Effector CD8-positive, alpha-beta T cell (primary cell): ENCODE data around the gene PRDM5.

Source experiments
- DNase-seq: peaks from one replicate; lab custom pipeline; 2025; lab: John Stamatoyannopoulos, UW

Gene PRDM5

GRCh38 chr4:120819805-120820437 is 102.6 kb downstream of the PRDM5 start:
- DNase-seq = no peak

GRCh38 chr4:120816296-120816965 is 106.1 kb downstream of the PRDM5 start:
- no peak for DNase-seq

GRCh38 chr4:120815361-120815760 is 107.2 kb downstream of the PRDM5 start:
- no peak for DNase-seq

- DNase-seq = no peak
These were observed 107.6 kb downstream of the PRDM5 start for GRCh38 chr4:120814886-120815285.

GRCh38 chr4:120812216-120812615 is 110.3 kb downstream of the PRDM5 start:
- DNase-seq = no peak

GRCh38 chr4:120809518-120809917 is 113.0 kb downstream of the PRDM5 start:
- DNase-seq = no peak

GRCh38 chr4:120808475-120809141 is 113.9 kb downstream of the PRDM5 start:
- DNase-seq = no peak

GRCh38 chr4:120801137-120801758 is 121.3 kb downstream of the PRDM5 start:
- no peak for DNase-seq

- no peak for DNase-seq
These were observed 124.0 kb downstream of the PRDM5 start for GRCh38 chr4:120798570-120798969.

GRCh38 chr4:120796271-120796670 is 126.3 kb downstream of the PRDM5 start:
- no peak for DNase-seq

- no peak for DNase-seq
These were observed 137.3 kb downstream of the PRDM5 start for GRCh38 chr4:120785202-120785601.

- no peak for DNase-seq
These were observed 145.1 kb downstream of the PRDM5 start for GRCh38 chr4:120777459-120777858.

GRCh38 chr4:120775431-120775830 is 147.1 kb downstream of the PRDM5 start:
- DNase-seq = no peak

GRCh38 chr4:120773641-120774040 is 148.9 kb downstream of the PRDM5 start:
- no peak for DNase-seq

GRCh38 chr4:120771907-120772306 is 150.6 kb downstream of the PRDM5 start:
- DNase-seq = no peak

- no peak for DNase-seq
These were observed 151.6 kb downstream of the PRDM5 start for GRCh38 chr4:120770897-120771296.

GRCh38 chr4:120769227-120769626 is 153.3 kb downstream of the PRDM5 start:
- DNase-seq = no peak

GRCh38 chr4:120765260-120765680 is 157.3 kb downstream of the PRDM5 start:
- no peak for DNase-seq

- no peak for DNase-seq
These were observed 158.9 kb downstream of the PRDM5 start for GRCh38 chr4:120763650-120764049.

GRCh38 chr4:120761070-120761469 is 161.5 kb downstream of the PRDM5 start:
- DNase-seq = no peak

GRCh38 chr4:120760047-120760446 is 162.5 kb downstream of the PRDM5 start:
- no peak for DNase-seq

GRCh38 chr4:120755864-120756263 is 166.7 kb downstream of the PRDM5 start:
- no peak for DNase-seq

GRCh38 chr4:120754590-120754989 is 167.9 kb downstream of the PRDM5 start:
- DNase-seq = no peak
